GM10266 (cell line): ENCODE results near the gene ANAPC16.
"Not testable (repeated sequence)": the region's sequence is repeated elsewhere in the genome, so short reads cannot be mapped to it uniquely, and the experiment has no call there.

ENCODE experiments used
- DNase-seq: peaks from one replicate; pipeline ENCODE4 v3.0.0; 2012; ENCODE audit errors: extremely low spot score
- TF ChIP-seq, protein P1 (sequence below): IDR thresholded peaks from 2 replicates; pipeline ENCODE4 v1.5.1; 2012; ENCODE audit warnings: mild to moderate bottlenecking, low read depth; ENCODE audit not compliant: control insufficient read depth, insufficient read depth; ENCODE audit errors: missing control alignments

ANAPC16 gene

GRCh38 chr10:72186982-72187330, 28.9 kb upstream of the ANAPC16 start:
- no peak for DNase-seq
- TF ChIP-seq, protein P1, sequence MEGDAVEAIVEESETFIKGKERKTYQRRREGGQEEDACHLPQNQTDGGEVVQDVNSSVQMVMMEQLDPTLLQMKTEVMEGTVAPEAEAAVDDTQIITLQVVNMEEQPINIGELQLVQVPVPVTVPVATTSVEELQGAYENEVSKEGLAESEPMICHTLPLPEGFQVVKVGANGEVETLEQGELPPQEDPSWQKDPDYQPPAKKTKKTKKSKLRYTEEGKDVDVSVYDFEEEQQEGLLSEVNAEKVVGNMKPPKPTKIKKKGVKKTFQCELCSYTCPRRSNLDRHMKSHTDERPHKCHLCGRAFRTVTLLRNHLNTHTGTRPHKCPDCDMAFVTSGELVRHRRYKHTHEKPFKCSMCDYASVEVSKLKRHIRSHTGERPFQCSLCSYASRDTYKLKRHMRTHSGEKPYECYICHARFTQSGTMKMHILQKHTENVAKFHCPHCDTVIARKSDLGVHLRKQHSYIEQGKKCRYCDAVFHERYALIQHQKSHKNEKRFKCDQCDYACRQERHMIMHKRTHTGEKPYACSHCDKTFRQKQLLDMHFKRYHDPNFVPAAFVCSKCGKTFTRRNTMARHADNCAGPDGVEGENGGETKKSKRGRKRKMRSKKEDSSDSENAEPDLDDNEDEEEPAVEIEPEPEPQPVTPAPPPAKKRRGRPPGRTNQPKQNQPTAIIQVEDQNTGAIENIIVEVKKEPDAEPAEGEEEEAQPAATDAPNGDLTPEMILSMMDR = no peak

GRCh38 chr10:72194949-72195348, 20.9 kb upstream of the ANAPC16 start:
- TF ChIP-seq, protein P1 = no peak
- no peak for DNase-seq

GRCh38 chr10:72200883-72201282, 14.9 kb upstream of the ANAPC16 start:
- TF ChIP-seq, protein P1 = no peak
- DNase-seq = no peak

GRCh38 chr10:72201293-72201692, 14.5 kb upstream of the ANAPC16 start:
- DNase-seq = no peak
- TF ChIP-seq, protein P1 = no peak

DNA sequence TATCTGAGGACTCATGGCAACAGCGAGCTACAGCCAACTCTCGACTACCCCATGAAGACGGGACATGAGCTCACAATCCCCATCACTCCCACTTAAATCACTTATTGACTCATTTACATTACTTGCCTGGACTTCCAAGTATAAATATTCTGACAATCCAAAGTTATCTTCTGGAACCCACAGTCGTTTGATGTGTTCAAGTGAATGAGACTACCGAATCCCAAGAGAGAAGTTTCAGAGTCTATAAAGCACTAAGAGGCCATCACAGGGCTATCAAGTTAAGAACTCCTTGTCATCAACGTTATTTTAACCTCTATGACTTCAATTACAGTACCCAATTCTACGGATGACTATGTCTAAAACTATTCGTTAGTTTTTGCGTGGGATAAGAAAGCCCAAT, 11.5 kb upstream of the ANAPC16 start:
- DNase-seq = no peak
- TF ChIP-seq, protein P1 = no peak

DNA sequence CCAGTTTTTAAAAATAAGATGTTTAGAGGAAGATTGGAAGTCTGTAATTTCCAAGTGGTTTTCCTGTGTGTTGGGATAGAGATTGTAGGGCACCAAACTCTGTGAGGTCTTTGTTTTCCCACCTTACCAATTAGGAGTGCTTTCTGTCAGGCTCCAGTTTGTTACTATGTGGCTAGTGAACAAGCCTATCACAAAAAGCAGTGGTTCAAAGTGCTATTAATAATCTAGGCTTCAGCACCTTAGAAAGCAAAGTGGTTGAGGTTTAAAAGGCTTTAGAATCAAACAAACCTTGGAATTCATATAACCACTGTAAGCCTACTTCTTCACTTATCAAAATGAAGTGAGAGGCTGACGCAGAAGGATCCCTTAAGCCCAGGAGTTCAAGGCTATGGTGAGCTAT, 11.1 kb upstream of the ANAPC16 start:
- TF ChIP-seq, protein P1 = no peak
- DNase-seq = no peak

DNA sequence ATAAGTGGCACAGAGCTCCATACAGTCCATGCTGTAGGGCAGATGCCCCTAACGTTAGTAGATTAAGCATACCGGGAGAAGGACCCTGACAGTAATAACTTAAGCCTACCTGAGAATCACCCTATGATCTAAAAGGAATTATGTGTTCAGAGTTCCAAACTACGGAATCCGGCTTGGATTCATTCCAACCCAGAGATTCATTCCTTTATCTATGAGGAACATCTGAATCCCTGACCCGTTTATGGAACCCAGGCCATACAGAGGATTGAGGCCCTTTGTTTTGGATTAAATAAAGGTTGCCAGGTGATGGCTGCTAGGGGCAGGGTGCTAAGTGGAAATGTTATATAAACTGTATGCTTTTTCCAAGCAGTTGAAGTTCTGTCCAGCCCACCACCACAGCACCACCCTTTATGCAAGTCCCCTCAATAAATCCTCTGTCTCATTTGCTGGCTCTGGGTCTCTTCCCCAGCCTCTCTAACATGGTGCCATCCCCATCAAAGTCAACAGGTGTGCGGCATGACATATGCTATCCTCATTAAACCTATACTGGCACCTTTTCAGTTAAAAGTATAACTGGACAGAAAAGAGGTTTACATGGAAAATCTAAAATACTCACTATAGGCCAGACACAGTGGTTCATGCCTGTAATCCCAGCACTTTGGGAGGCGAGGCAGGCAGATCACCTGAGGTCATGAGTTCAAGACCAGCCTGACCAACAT, 9.1 kb upstream of the ANAPC16 start:
- TF ChIP-seq, protein P1 = no peak
- no peak for DNase-seq

- not testable (repeated sequence) for DNase-seq
Measured at GRCh38 chr10:72208526-72208925, 7.3 kb upstream of the ANAPC16 start.

DNA sequence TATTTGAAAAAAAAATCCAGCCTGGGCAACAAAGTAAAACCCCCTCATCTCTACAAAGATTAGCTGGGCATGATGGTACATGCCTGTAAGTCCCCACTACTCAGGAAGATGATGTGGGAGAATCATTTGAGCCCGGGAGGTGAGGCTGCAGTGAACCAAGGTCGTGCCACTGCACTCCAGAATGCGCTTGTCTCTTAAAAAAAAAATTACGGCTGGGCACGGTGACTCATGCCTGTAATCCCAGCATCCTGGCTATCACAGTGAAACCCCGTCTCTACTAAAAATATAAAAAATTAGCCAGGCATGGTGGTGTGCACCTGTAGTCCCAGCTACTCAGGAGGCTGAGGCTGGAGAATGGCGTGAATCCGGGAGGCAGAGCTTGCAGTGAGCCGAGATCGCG, 4.4 kb upstream of the ANAPC16 start:
- DNase-seq = not testable (repeated sequence)

- DNase-seq = not testable (repeated sequence)
Measured at GRCh38 chr10:72211832-72212231, 4.0 kb upstream of the ANAPC16 start.
